Peyer's patch (tissue), 4 donors: Measurements from ENCODE around the gene IRAK2. TPM values are rescaled to one million over a fixed set of nuclear protein-coding genes. Genes with fewer than 3 reads are reported as not detected.

Source experiments
- DNase-seq, 3 donors: peaks; one replicate each; pipeline ENCODE4 v3.0.0-alpha.2; 2017 to 2019
- H3K27ac ChIP-seq, 4 donors: fragments of 200-600 bp; sonication (generic); one replicate each; pipeline ENCODE4 v1.5.1; 2016 to 2019
- H3K27me3 ChIP-seq, 2 donors: fragments of 200-600 bp; sonication (generic); one replicate each; pipeline ENCODE4 v1.5.1; 2019
- H3K36me3 ChIP-seq, 3 donors: fragments of 200-600 bp; sonication (generic); one replicate each; pipeline ENCODE4 v1.5.1; 2016 to 2019
- H3K4me1 ChIP-seq, 4 donors: fragments of 200-600 bp; sonication (generic); one replicate each; pipeline ENCODE4 v1.5.1; 2016 to 2019
- H3K4me3 ChIP-seq, 4 donors: fragments of 200-600 bp; sonication (generic); 1 replicate in 3 of 4; 2 replicates in 1 of 4; pipeline ENCODE4 v1.5.1; 2016 to 2019; ENCODE audit warnings: mild to moderate bottlenecking in 1 of 4
- H3K9me3 ChIP-seq, 4 donors: fragments of 200-600 bp; sonication (generic); one replicate each; pipeline ENCODE4 v1.5.1; 2016 to 2019; ENCODE audit warnings: mild to moderate bottlenecking in 1 of 4
- POLR2A ChIP-seq, 2 donors: fragments of 450-650 bp; IDR thresholded peaks; one replicate each; pipeline ENCODE4 v1.5.1; 2017; ENCODE audit warnings: antibody characterized with exemption in 2 of 2, mild to moderate bottlenecking in 2 of 2, moderate library complexity in 2 of 2
- total RNA-seq, 4 donors: library from RNA; depleted of rRNA; stranded (reverse); fragments of >200 nt; gene quantifications; one replicate each; pipeline ENCODE4 v1.1.0, GENCODE V29; 2016
- TF ChIP-seq, protein P1 (sequence below), 6 experiments: fragments of 450-650 bp in 4 of 6; fragments of 200-600 bp in 2 of 6; sonication (generic) in 1 of 6; IDR thresholded peaks; one replicate each; pipeline ENCODE4 v1.5.1; 2017 to 2019; ENCODE audit warnings: antibody characterized with exemption in 6 of 6, mild to moderate bottlenecking in 3 of 6, moderate library complexity in 1 of 6

Gene IRAK2
- total RNA-seq, 4 donors from 2014 or later: 9.1 to 17.3 (median 11.0) TPM

DNA sequence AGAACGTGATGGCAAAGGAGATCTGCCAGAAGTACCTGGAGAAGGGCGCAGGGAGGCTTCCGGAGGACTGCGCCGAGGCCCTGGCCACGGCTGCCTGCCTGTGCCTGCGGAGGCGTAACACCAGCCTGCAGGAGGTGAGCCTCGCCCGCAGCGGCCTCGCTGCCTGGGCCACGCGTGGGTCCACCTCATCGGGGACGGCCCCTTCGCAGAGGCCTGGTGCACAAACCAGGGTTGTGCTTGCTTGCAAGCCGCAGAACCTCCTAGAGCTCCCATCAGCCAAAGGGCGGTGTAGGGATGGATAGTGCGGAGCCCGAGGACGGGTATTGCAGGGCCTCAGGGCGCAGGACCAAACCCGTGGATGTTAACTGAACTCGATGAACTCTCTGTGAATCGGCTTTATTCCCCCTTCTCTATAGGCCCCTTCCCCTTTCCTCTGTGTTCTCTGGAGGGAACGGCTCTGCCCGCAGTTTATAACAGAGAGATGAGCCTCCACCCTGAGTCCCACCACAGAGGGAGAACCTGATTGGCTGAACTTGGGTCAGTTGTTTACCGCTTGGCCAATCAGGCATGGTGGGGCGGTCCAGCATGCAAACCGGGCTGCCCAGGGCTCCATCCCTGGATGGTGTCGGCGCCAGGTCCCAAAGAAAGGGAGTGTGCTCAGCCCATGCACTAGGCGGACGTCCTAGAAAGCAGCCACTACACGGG lies 70.0 kb downstream of the IRAK2 start:
- H3K9me3 ChIP-seq: no peaks in the 10 kb centered on the region
- DNase-seq: no peak
- no peaks in the 10 kb centered on the region for H3K4me1 ChIP-seq

DNA sequence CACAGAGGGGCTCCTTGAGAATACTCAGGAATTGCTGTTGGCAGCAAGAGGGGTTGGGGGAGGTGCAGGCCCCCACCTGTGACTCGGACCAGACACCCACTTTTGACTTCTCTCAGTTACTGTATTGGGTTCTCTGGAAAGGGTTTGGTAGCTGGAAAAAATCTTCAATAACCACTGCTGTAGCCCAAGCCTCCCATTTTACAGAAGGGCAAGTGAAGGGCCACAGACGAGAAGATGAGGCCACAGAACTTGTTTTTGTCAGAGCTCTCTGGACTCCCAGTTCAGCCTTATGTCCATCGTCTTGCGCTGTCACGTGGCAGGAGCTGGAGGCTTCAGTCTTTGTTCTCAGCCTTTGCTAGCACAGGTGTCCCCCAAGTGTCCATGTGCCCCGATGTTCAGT lies 70.8 kb downstream of the IRAK2 start:
- Histone ChIP-seq H3K27ac (no peak overlapping the region), H3K27me3 (no peaks in the 10 kb centered on the region), H3K4me3 (no peak overlapping the region), H3K4me1 (no peaks in the 10 kb centered on the region), H3K9me3 (no peaks in the 10 kb centered on the region), H3K36me3 (peaks cover 0 to 33% (median 0%) of the 10 kb centered on the region in 3 donors)
- DNase-seq: no peak
- TF ChIP-seq, protein P1, sequence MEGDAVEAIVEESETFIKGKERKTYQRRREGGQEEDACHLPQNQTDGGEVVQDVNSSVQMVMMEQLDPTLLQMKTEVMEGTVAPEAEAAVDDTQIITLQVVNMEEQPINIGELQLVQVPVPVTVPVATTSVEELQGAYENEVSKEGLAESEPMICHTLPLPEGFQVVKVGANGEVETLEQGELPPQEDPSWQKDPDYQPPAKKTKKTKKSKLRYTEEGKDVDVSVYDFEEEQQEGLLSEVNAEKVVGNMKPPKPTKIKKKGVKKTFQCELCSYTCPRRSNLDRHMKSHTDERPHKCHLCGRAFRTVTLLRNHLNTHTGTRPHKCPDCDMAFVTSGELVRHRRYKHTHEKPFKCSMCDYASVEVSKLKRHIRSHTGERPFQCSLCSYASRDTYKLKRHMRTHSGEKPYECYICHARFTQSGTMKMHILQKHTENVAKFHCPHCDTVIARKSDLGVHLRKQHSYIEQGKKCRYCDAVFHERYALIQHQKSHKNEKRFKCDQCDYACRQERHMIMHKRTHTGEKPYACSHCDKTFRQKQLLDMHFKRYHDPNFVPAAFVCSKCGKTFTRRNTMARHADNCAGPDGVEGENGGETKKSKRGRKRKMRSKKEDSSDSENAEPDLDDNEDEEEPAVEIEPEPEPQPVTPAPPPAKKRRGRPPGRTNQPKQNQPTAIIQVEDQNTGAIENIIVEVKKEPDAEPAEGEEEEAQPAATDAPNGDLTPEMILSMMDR (IDR thresholded peaks at IDR 0.05): no peak
- no peak for TF ChIP-seq POLR2A (IDR thresholded peaks at IDR 0.05)

More for the DNA sequence above, 70.0 kb downstream of the IRAK2 start:
- no peaks in the 10 kb centered on the region for H3K27me3 ChIP-seq
- H3K4me3 ChIP-seq: no peak overlapping the region
- peaks cover 0 to 35% (median 0%) of the 10 kb centered on the region in 3 donors for H3K36me3 ChIP-seq
- no peak overlapping the region for H3K27ac ChIP-seq
- TF ChIP-seq, protein P1 (IDR thresholded peaks at IDR 0.05): no peak
- TF ChIP-seq POLR2A (IDR thresholded peaks at IDR 0.05): no peak

- Histone ChIP-seq H3K27ac (no peak overlapping the region), H3K27me3 (no peaks in the 10 kb centered on the region), H3K4me1 (peaks cover 0 to 3% (median 0%) of the 10 kb centered on the region in 4 donors), H3K36me3 (peaks cover 0 to 26% (median 0%) of the 10 kb centered on the region in 3 donors), H3K4me3 (no peak overlapping the region), H3K9me3 (no peaks in the 10 kb centered on the region)
- DNase-seq: no peak
- TF ChIP-seq, protein P1 (IDR thresholded peaks at IDR 0.05): no peak
- no peak for TF ChIP-seq POLR2A (IDR thresholded peaks at IDR 0.05)
Observed at GRCh38 chr3:10238345-10239183, 73.8 kb downstream of the IRAK2 start.

DNA sequence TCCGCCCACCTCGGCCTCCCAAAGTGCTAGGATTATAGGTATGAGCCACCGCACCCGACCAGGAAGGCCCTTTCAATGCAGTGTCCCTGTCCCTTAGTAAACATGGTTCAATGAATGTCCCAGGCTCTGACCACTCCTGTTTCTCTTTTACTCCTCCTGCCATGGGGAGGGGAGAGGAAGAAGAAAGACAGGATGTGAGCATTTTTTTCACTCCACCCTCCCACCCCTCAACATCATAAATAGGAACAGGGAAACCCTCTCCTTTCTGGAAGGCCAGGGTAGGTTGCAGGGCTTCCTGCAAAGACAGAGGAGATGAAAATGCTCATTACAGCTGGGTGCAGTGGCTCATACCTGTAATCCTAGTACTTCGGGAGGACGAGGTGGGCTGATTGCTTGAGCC lies 76.1 kb downstream of the IRAK2 start:
- peaks cover 0 to 7% (median 0%) of the 10 kb centered on the region in 3 donors for H3K36me3 ChIP-seq
- H3K27me3 ChIP-seq: no peaks in the 10 kb centered on the region
- peaks cover 0 to 9% (median 0%) of the 10 kb centered on the region in 4 donors for H3K9me3 ChIP-seq
- H3K4me1 ChIP-seq: peaks cover 0 to 3% (median 0%) of the 10 kb centered on the region in 4 donors
- no peak overlapping the region for H3K4me3 ChIP-seq
- no peak for DNase-seq
- TF ChIP-seq, protein P1 (IDR thresholded peaks at IDR 0.05): no peak
- no peak for TF ChIP-seq POLR2A (IDR thresholded peaks at IDR 0.05)
- no peak overlapping the region for H3K27ac ChIP-seq

DNA sequence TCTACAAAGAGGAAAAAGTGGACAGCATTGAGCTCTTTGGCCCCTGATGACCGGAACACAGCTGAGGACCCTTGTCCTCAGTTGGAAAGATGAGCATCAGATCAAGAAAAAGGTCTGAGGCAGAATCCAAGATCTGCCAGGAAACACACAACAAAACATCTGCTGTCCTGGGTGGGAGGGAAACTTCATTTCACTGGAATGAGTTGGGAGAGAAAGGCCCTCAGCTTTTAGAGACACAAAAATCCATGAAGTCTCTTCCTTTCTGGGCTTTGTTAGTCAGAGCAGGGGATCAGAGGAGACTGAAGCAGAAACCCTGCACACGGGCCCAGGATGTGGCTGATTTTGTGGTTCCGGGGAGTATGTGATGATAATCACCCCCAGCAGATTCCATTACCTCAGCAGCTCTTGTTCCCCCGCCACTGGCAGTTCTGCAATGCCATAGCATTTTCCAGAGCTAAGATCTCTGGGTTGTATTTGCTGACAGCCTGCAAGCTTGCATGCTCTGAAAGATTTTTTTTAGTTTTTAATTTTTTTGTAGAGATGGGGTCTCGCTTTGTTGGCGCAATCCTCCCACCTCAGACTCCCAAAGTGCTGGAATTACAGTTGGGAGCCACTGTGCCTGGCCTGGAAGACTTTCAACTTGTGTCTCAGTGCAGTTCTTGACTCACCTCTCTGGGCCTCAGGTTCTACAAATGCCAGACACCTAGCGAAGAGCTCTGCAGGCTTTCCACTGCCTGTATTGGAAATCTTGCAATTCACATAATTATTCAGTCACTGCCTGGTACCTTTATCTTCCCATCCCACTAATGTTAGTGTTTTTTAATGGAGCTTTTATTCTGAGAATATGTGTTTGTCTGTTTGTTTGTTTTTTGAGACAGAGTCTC lies 77.7 kb downstream of the IRAK2 start:
- H3K4me3 ChIP-seq: no peak overlapping the region
- H3K27me3 ChIP-seq: no peaks in the 10 kb centered on the region
- peak in 2 of 3 donors; percentile 76 to 88 for DNase-seq
- H3K36me3 ChIP-seq: no peaks in the 10 kb centered on the region
- peak overlapping the region; percentile 42 to 67 (median 56) for H3K27ac ChIP-seq
- peaks cover 0 to 3% (median 0%) of the 10 kb centered on the region in 4 donors for H3K4me1 ChIP-seq
- no peak for TF ChIP-seq POLR2A (IDR thresholded peaks at IDR 0.05)
- TF ChIP-seq, protein P1 (IDR thresholded peaks at IDR 0.05): no peak
- H3K9me3 ChIP-seq: peaks cover 0 to 9% (median 0%) of the 10 kb centered on the region in 4 donors
